Measurements from ENCODE around the gene ATG12. TPM values are rescaled to one million over a fixed set of nuclear protein-coding genes. Genes with fewer than 3 reads are reported as not detected.

ATG12 gene
- total and polyA plus RNA-seq, 2 of the 13 experiments (the other 11 are each of a cell fraction or from before 2014, with no cell fraction given): 46.4 to 58.1 TPM

DNA sequence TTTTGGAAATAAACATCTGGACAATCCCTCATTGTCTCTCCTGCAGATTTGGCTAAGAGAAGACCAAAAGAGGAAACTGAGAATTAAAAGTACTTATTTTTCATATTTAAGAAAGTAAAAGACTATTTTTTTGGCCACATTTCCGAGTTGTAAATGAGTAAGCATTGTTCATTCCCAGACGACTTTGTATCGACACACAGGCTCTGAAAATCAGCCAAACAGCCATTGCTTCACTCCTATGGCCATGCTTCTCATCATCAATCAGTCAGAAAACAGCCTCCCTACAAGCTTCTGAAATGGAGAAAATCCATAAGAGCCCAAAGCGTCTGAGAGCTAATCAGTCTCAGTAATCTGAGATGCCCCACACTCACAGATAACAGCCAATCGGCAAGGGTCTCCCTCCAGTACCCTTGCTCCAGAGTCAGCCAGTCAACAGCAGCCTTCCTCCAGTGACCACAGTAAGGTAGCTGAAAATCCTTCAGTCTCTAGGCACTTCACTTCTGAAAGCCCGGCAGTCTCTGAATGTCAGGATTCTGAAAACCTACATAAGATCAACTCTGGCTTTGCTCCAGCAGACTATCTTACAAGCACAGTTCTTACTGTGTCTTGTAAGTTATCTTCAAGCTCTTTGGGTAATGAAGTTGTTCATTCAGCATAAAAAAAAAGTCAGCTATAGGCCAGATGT, 55.8 kb downstream of the ATG12 start:
- DNase-seq (ENCODE audit: low spot score) (no peak), FAIRE-seq (no peak), ATAC-seq (no peak)
- Histone ChIP-seq H3K36me3 (replicated peaks in 1 of 2; ENCODE audit: control insufficient read depth in 1 of 2, insufficient read depth in 2 of 2, low read length in 2 of 2) (no peaks in the 10 kb centered on the region), H3K4me2 (ENCODE audit: low read depth, low read length) (no peak overlapping the region), H2AFZ (ENCODE audit: low read length) (no peak overlapping the region), H4K20me1 (ENCODE audit: insufficient read depth, low read length) (no peaks in the 10 kb centered on the region), H3K4me1 (ENCODE audit: insufficient read depth, low read length) (no peaks in the 10 kb centered on the region), H3K79me2 (ENCODE audit: insufficient read depth, low read length) (no peaks in the 10 kb centered on the region), H3K9me3 (ENCODE audit: low read length) (no peaks in the 10 kb centered on the region), H3K4me3 (replicated peaks in 1 of 3; ENCODE audit: insufficient read depth in 1 of 3, low read depth in 2 of 3, low read length in 3 of 3) (no peak overlapping the region), H3K27ac (ENCODE audit: extremely low read length, insufficient read depth, low read length) (no peak overlapping the region), H3K27me3 (ENCODE audit: control insufficient read depth in 1 of 2, insufficient read depth in 2 of 2, low read length in 2 of 2) (no peaks in the 10 kb centered on the region), H3K9ac (ENCODE audit: insufficient read depth, low read depth, low read length) (no peak overlapping the region)
- intact Hi-C loops (cut with micrococcal nuclease; ENCODE audit: unreplicated experiment) (no loop called here), in situ Hi-C loops (cut with HindIII; ENCODE audit: extremely low pct_ligation_motif_present, low pct_unique_long_range_greater_than_20kb) (no loop called here)
- ChIA-PET CTCF (ENCODE audit: low intra/inter-chr PET ratio, low total read pairs) (no interaction called here), POLR2A (no interaction called here)
- no peak for TF ChIP-seq ZNF383 (CRISPR knock-in tag; IDR thresholded peaks at IDR 0.05; ENCODE audit: borderline replicate concordance)
- TF ChIP-seq, protein P1, sequence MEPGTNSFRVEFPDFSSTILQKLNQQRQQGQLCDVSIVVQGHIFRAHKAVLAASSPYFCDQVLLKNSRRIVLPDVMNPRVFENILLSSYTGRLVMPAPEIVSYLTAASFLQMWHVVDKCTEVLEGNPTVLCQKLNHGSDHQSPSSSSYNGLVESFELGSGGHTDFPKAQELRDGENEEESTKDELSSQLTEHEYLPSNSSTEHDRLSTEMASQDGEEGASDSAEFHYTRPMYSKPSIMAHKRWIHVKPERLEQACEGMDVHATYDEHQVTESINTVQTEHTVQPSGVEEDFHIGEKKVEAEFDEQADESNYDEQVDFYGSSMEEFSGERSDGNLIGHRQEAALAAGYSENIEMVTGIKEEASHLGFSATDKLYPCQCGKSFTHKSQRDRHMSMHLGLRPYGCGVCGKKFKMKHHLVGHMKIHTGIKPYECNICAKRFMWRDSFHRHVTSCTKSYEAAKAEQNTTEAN (CRISPR knock-in tag; conservative IDR thresholded peaks at IDR 0.05): no peak
- no peak for TF ChIP-seq SKI (IDR thresholded peaks at IDR 0.05; ENCODE audit: partially characterized antibody)
- no peak for TF ChIP-seq NCOA1 (CRISPR knock-in tag; IDR thresholded peaks at IDR 0.05)
- TF ChIP-seq, protein P2, sequence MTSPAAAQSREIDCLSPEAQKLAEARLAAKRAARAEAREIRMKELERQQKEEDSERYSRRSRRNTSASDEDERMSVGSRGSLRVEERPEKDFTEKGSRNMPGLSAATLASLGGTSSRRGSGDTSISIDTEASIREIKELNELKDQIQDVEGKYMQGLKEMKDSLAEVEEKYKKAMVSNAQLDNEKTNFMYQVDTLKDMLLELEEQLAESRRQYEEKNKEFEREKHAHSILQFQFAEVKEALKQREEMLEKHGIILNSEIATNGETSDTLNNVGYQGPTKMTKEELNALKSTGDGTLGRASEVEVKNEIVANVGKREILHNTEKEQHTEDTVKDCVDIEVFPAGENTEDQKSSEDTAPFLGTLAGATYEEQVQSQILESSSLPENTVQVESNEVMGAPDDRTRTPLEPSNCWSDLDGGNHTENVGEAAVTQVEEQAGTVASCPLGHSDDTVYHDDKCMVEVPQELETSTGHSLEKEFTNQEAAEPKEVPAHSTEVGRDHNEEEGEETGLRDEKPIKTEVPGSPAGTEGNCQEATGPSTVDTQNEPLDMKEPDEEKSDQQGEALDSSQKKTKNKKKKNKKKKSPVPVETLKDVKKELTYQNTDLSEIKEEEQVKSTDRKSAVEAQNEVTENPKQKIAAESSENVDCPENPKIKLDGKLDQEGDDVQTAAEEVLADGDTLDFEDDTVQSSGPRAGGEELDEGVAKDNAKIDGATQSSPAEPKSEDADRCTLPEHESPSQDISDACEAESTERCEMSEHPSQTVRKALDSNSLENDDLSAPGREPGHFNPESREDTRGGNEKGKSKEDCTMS (CRISPR knock-in tag; conservative IDR thresholded peaks at IDR 0.05): no peak
- no TSS peak for BruUV-seq (replicated peaks)
- 10% methylated on average over 6 of the region's 6 CpGs for WGBS (ENCODE audit: low lambda C conversion rate)

Data from HepG2 (cell line).